ENCODE results near the gene HK3. TPM values are rescaled to one million over a fixed set of nuclear protein-coding genes. Genes with fewer than 3 reads are reported as not detected.

The HK3 gene
- total RNA-seq, 1 experiment from 2014 or later: 1.5 TPM

GRCh38 chr5:176859916-176860315 lies 39.2 kb downstream of the HK3 start:
- intact Hi-C loops (cut with micrococcal nuclease; ENCODE audit: unreplicated experiment): no loop called here
- peaks cover 17% of the 10 kb centered on the region for H3K27me3 Mint-ChIP-seq (ENCODE audit: unreplicated experiment)

GRCh38 chr5:176857894-176858273 lies 41.3 kb downstream of the HK3 start:
- H3K4me3 Mint-ChIP-seq (ENCODE audit: low read depth, unreplicated experiment): no peak overlapping the region
- H3K4me1 Mint-ChIP-seq (ENCODE audit: low read depth, unreplicated experiment): no peaks in the 10 kb centered on the region
- TF ChIP-seq CTCF (IDR thresholded peaks at IDR 0.05; ENCODE audit: unreplicated experiment): no peak
- H3K27ac Mint-ChIP-seq (ENCODE audit: unreplicated experiment): no peak overlapping the region
- BruUV-seq (replicated peaks): no TSS peak
- intact Hi-C loops (cut with micrococcal nuclease; ENCODE audit: unreplicated experiment): no loop called here
- no peaks in the 10 kb centered on the region for H3K9me3 Mint-ChIP-seq (ENCODE audit: low read depth, unreplicated experiment)
- no peak for DNase-seq
- peaks cover 17% of the 10 kb centered on the region for H3K27me3 Mint-ChIP-seq (ENCODE audit: unreplicated experiment)
- CTCF ChIA-PET: interaction anchor here (0.5 kb wide), 1 partner anchor 9 kb away, joined by 3 read pairs; no protein-coding TSS in a partner anchor
- H3K36me3 Mint-ChIP-seq (ENCODE audit: insufficient read depth, unreplicated experiment): no peaks in the 10 kb centered on the region

More at GRCh38 chr5:176859916-176860315, 39.2 kb downstream of the HK3 start:
- no peak for DNase-seq
- H3K4me3 Mint-ChIP-seq (ENCODE audit: low read depth, unreplicated experiment): no peak overlapping the region
- CTCF ChIA-PET: no interaction called here
- no peaks in the 10 kb centered on the region for H3K36me3 Mint-ChIP-seq (ENCODE audit: insufficient read depth, unreplicated experiment)
- H3K4me1 Mint-ChIP-seq (ENCODE audit: low read depth, unreplicated experiment): no peaks in the 10 kb centered on the region
- H3K27ac Mint-ChIP-seq (ENCODE audit: unreplicated experiment): no peak overlapping the region
- no peaks in the 10 kb centered on the region for H3K9me3 Mint-ChIP-seq (ENCODE audit: low read depth, unreplicated experiment)
- no TSS peak for BruUV-seq (replicated peaks)
- no peak for TF ChIP-seq CTCF (IDR thresholded peaks at IDR 0.05; ENCODE audit: unreplicated experiment)

GRCh38 chr5:176857216-176857893 lies 41.8 kb downstream of the HK3 start:
- no peak for DNase-seq
- Mint-ChIP-seq H3K4me1 (ENCODE audit: low read depth, unreplicated experiment) (no peaks in the 10 kb centered on the region), H3K9me3 (ENCODE audit: low read depth, unreplicated experiment) (no peaks in the 10 kb centered on the region), H3K4me3 (ENCODE audit: low read depth, unreplicated experiment) (no peak overlapping the region), H3K27me3 (ENCODE audit: unreplicated experiment) (peaks cover 17% of the 10 kb centered on the region), H3K27ac (ENCODE audit: unreplicated experiment) (no peak overlapping the region), H3K36me3 (ENCODE audit: insufficient read depth, unreplicated experiment) (no peaks in the 10 kb centered on the region)
- intact Hi-C loops (cut with micrococcal nuclease; ENCODE audit: unreplicated experiment): no loop called here
- CTCF ChIA-PET: no interaction called here
- no peak for TF ChIP-seq CTCF (IDR thresholded peaks at IDR 0.05; ENCODE audit: unreplicated experiment)
- BruUV-seq (replicated peaks): no TSS peak

GRCh38 chr5:176856746-176857145 lies 42.4 kb downstream of the HK3 start:
- no peak overlapping the region for H3K27ac Mint-ChIP-seq (ENCODE audit: unreplicated experiment)
- H3K4me3 Mint-ChIP-seq (ENCODE audit: low read depth, unreplicated experiment): no peak overlapping the region
- CTCF ChIA-PET: no interaction called here
- H3K36me3 Mint-ChIP-seq (ENCODE audit: insufficient read depth, unreplicated experiment): no peaks in the 10 kb centered on the region
- no TSS peak for BruUV-seq (replicated peaks)
- H3K4me1 Mint-ChIP-seq (ENCODE audit: low read depth, unreplicated experiment): no peaks in the 10 kb centered on the region
- no peaks in the 10 kb centered on the region for H3K9me3 Mint-ChIP-seq (ENCODE audit: low read depth, unreplicated experiment)
- no peak for TF ChIP-seq CTCF (IDR thresholded peaks at IDR 0.05; ENCODE audit: unreplicated experiment)
- intact Hi-C loops (cut with micrococcal nuclease; ENCODE audit: unreplicated experiment): no loop called here
- no peak for DNase-seq
- H3K27me3 Mint-ChIP-seq (ENCODE audit: unreplicated experiment): peaks cover 17% of the 10 kb centered on the region

Measured in Calu3 (cell line).